ENCODE measurements around the gene SLC22A16.

Gene SLC22A16

GRCh38 chr6:110486756-110487155, 10.3 kb upstream of the SLC22A16 start:
- Histone ChIP-seq H3K9me3 (ENCODE audit: control insufficient read depth, insufficient read depth, low read length) (no peaks in the 10 kb centered on the region), H3K27me3 (ENCODE audit: control insufficient read depth, insufficient read depth, low read length) (no peaks in the 10 kb centered on the region), H3K9ac (ENCODE audit: low read depth, low read length) (no peak overlapping the region), H3K36me3 (ENCODE audit: control insufficient read depth, insufficient read depth, low read length) (no peaks in the 10 kb centered on the region), H3K4me3 (ENCODE audit: low read depth, low read length) (no peak overlapping the region), H3K4me1 (ENCODE audit: control insufficient read depth, insufficient read depth, low read length) (no peaks in the 10 kb centered on the region)

- H3K36me3 ChIP-seq (ENCODE audit: control insufficient read depth, insufficient read depth, low read length): no peaks in the 10 kb centered on the region
- H3K4me1 ChIP-seq (ENCODE audit: control insufficient read depth, insufficient read depth, low read length): no peaks in the 10 kb centered on the region
- no peak overlapping the region for H3K9ac ChIP-seq (ENCODE audit: low read depth, low read length)
- no peak overlapping the region for H3K4me3 ChIP-seq (ENCODE audit: low read depth, low read length)
- no peaks in the 10 kb centered on the region for H3K27me3 ChIP-seq (ENCODE audit: control insufficient read depth, insufficient read depth, low read length)
- no peaks in the 10 kb centered on the region for H3K9me3 ChIP-seq (ENCODE audit: control insufficient read depth, insufficient read depth, low read length)
Observed at GRCh38 chr6:110485491-110485890, 9.1 kb upstream of the SLC22A16 start.

GRCh38 chr6:110484321-110484720, 7.9 kb upstream of the SLC22A16 start:
- Histone ChIP-seq H3K9me3 (ENCODE audit: control insufficient read depth, insufficient read depth, low read length) (no peaks in the 10 kb centered on the region), H3K4me1 (ENCODE audit: control insufficient read depth, insufficient read depth, low read length) (no peaks in the 10 kb centered on the region), H3K4me3 (ENCODE audit: low read depth, low read length) (no peak overlapping the region), H3K27me3 (ENCODE audit: control insufficient read depth, insufficient read depth, low read length) (no peaks in the 10 kb centered on the region), H3K36me3 (ENCODE audit: control insufficient read depth, insufficient read depth, low read length) (no peaks in the 10 kb centered on the region), H3K9ac (ENCODE audit: low read depth, low read length) (no peak overlapping the region)

- no peak overlapping the region for H3K4me3 ChIP-seq (ENCODE audit: low read depth, low read length)
Observed at GRCh38 chr6:110482774-110483400, 6.5 kb upstream of the SLC22A16 start.

GRCh38 chr6:110481081-110481480, 4.7 kb upstream of the SLC22A16 start:
- H3K9me3 ChIP-seq (ENCODE audit: control insufficient read depth, insufficient read depth, low read length): no peaks in the 10 kb centered on the region
- no peak overlapping the region for H3K9ac ChIP-seq (ENCODE audit: low read depth, low read length)
- no peak overlapping the region for H3K4me3 ChIP-seq (ENCODE audit: low read depth, low read length)
- H3K27me3 ChIP-seq (ENCODE audit: control insufficient read depth, insufficient read depth, low read length): peaks cover 7% of the 10 kb centered on the region
- no peaks in the 10 kb centered on the region for H3K36me3 ChIP-seq (ENCODE audit: control insufficient read depth, insufficient read depth, low read length)
- H3K4me1 ChIP-seq (ENCODE audit: control insufficient read depth, insufficient read depth, low read length): no peaks in the 10 kb centered on the region

More at GRCh38 chr6:110482774-110483400, 6.5 kb upstream of the SLC22A16 start:
- no peaks in the 10 kb centered on the region for H3K4me1 ChIP-seq (ENCODE audit: control insufficient read depth, insufficient read depth, low read length)
- no peak overlapping the region for H3K9ac ChIP-seq (ENCODE audit: low read depth, low read length)
- peaks cover 2% of the 10 kb centered on the region for H3K27me3 ChIP-seq (ENCODE audit: control insufficient read depth, insufficient read depth, low read length)
- no peaks in the 10 kb centered on the region for H3K36me3 ChIP-seq (ENCODE audit: control insufficient read depth, insufficient read depth, low read length)
- H3K9me3 ChIP-seq (ENCODE audit: control insufficient read depth, insufficient read depth, low read length): no peaks in the 10 kb centered on the region

- no peaks in the 10 kb centered on the region for H3K9me3 ChIP-seq (ENCODE audit: control insufficient read depth, insufficient read depth, low read length)
- no peaks in the 10 kb centered on the region for H3K36me3 ChIP-seq (ENCODE audit: control insufficient read depth, insufficient read depth, low read length)
- H3K4me1 ChIP-seq (ENCODE audit: control insufficient read depth, insufficient read depth, low read length): no peaks in the 10 kb centered on the region
- H3K27me3 ChIP-seq (ENCODE audit: control insufficient read depth, insufficient read depth, low read length): peaks cover 23% of the 10 kb centered on the region
- H3K9ac ChIP-seq (ENCODE audit: low read depth, low read length): no peak overlapping the region
- no peak overlapping the region for H3K4me3 ChIP-seq (ENCODE audit: low read depth, low read length)
Observed at GRCh38 chr6:110475066-110475653, 1.3 kb downstream of the SLC22A16 start.

GRCh38 chr6:110474500-110474899, 1.9 kb downstream of the SLC22A16 start:
- H3K9ac ChIP-seq (ENCODE audit: low read depth, low read length): no peak overlapping the region
- H3K36me3 ChIP-seq (ENCODE audit: control insufficient read depth, insufficient read depth, low read length): no peaks in the 10 kb centered on the region

GRCh38 chr6:110472739-110473138, 3.7 kb downstream of the SLC22A16 start:
- Histone ChIP-seq H3K4me3 (ENCODE audit: low read depth, low read length) (no peak overlapping the region), H3K9ac (ENCODE audit: low read depth, low read length) (no peak overlapping the region), H3K4me1 (ENCODE audit: control insufficient read depth, insufficient read depth, low read length) (no peaks in the 10 kb centered on the region), H3K27me3 (ENCODE audit: control insufficient read depth, insufficient read depth, low read length) (peaks cover 20% of the 10 kb centered on the region), H3K9me3 (ENCODE audit: control insufficient read depth, insufficient read depth, low read length) (no peaks in the 10 kb centered on the region), H3K36me3 (ENCODE audit: control insufficient read depth, insufficient read depth, low read length) (no peaks in the 10 kb centered on the region)

More at GRCh38 chr6:110474500-110474899, 1.9 kb downstream of the SLC22A16 start:
- no peaks in the 10 kb centered on the region for H3K4me1 ChIP-seq (ENCODE audit: control insufficient read depth, insufficient read depth, low read length)
- H3K27me3 ChIP-seq (ENCODE audit: control insufficient read depth, insufficient read depth, low read length): peaks cover 23% of the 10 kb centered on the region
- H3K9me3 ChIP-seq (ENCODE audit: control insufficient read depth, insufficient read depth, low read length): no peaks in the 10 kb centered on the region
- H3K4me3 ChIP-seq (ENCODE audit: low read depth, low read length): no peak overlapping the region

- Histone ChIP-seq H3K27me3 (ENCODE audit: control insufficient read depth, insufficient read depth, low read length) (peaks cover 19% of the 10 kb centered on the region), H3K9me3 (ENCODE audit: control insufficient read depth, insufficient read depth, low read length) (no peaks in the 10 kb centered on the region), H3K4me3 (ENCODE audit: low read depth, low read length) (no peak overlapping the region), H3K4me1 (ENCODE audit: control insufficient read depth, insufficient read depth, low read length) (no peaks in the 10 kb centered on the region), H3K9ac (ENCODE audit: low read depth, low read length) (no peak overlapping the region), H3K36me3 (ENCODE audit: control insufficient read depth, insufficient read depth, low read length) (no peaks in the 10 kb centered on the region)
Observed at GRCh38 chr6:110471726-110472365, 4.6 kb downstream of the SLC22A16 start.

- Histone ChIP-seq H3K9me3 (ENCODE audit: control insufficient read depth, insufficient read depth, low read length) (no peaks in the 10 kb centered on the region), H3K4me3 (ENCODE audit: low read depth, low read length) (no peak overlapping the region), H3K9ac (ENCODE audit: low read depth, low read length) (no peak overlapping the region), H3K27me3 (ENCODE audit: control insufficient read depth, insufficient read depth, low read length) (no peaks in the 10 kb centered on the region), H3K4me1 (ENCODE audit: control insufficient read depth, insufficient read depth, low read length) (no peaks in the 10 kb centered on the region), H3K36me3 (ENCODE audit: control insufficient read depth, insufficient read depth, low read length) (no peaks in the 10 kb centered on the region)
Observed at GRCh38 chr6:110468731-110469130, 7.7 kb downstream of the SLC22A16 start.

- Histone ChIP-seq H3K36me3 (ENCODE audit: control insufficient read depth, insufficient read depth, low read length) (no peaks in the 10 kb centered on the region), H3K9me3 (ENCODE audit: control insufficient read depth, insufficient read depth, low read length) (no peaks in the 10 kb centered on the region), H3K9ac (ENCODE audit: low read depth, low read length) (no peak overlapping the region), H3K4me1 (ENCODE audit: control insufficient read depth, insufficient read depth, low read length) (no peaks in the 10 kb centered on the region), H3K4me3 (ENCODE audit: low read depth, low read length) (no peak overlapping the region), H3K27me3 (ENCODE audit: control insufficient read depth, insufficient read depth, low read length) (no peaks in the 10 kb centered on the region)
Observed at GRCh38 chr6:110467566-110468140, 8.8 kb downstream of the SLC22A16 start.

All from iPS-15b (cell line).